PC-9 (cell line): ENCODE measurements around the gene ANTXR2. TPM values are rescaled to one million over a fixed set of nuclear protein-coding genes. Genes with fewer than 3 reads are reported as not detected.

Experiments used
- BruUV-seq: library from RNA; stranded (reverse); fragments of 400-500 nt; replicated peaks from 2 replicates; lab custom pipeline; 2021; lab: Mats Ljungman, UMichigan
- CTCF ChIA-PET: fragments of 300-600 bp; sonication (Branson Sonifier 250); formaldehyde crosslinking; loops from one replicate; lab custom pipeline; 2022; ENCODE audit warnings: antibody characterized with exemption; lab: Charles Lee
- POLR2A ChIA-PET: fragments of 300-600 bp; sonication (Branson Sonifier 250); formaldehyde crosslinking; loops from one replicate; lab custom pipeline; 2022; ENCODE audit warnings: antibody characterized with exemption; ENCODE audit not compliant: unreplicated experiment; lab: Charles Lee
- DNase-seq, 2 experiments: peaks; one replicate each; pipeline versions ENCODE4 v3.0.0 to v3.0.0-alpha.2; 2015 to 2022; ENCODE audit warnings: mixed read lengths in 1 of 2
- H2AFZ ChIP-seq: fragments of 200-600 bp; sonication (generic); 2 replicates; pipeline ENCODE4 v1.8.1; 2017; ENCODE audit warnings: antibody characterized with exemption
- H3F3A ChIP-seq: fragments of 200-600 bp; sonication (generic); 2 replicates; pipeline ENCODE4 v1.8.1; 2017; ENCODE audit warnings: antibody characterized with exemption, mild to moderate bottlenecking, low read depth; ENCODE audit not compliant: insufficient read depth
- H3K27ac ChIP-seq: fragments of 200-600 bp; sonication (generic); 2 replicates; pipeline ENCODE4 v1.6.1; 2016; ENCODE audit warnings: mixed run types
- H3K27me3 ChIP-seq: fragments of 200-600 bp; sonication (generic); 2 replicates; pipeline ENCODE4 v1.6.1; 2016; ENCODE audit warnings: low read depth, mixed run types; ENCODE audit not compliant: insufficient read depth
- H3K36me3 ChIP-seq: fragments of 200-600 bp; sonication (generic); 2 replicates; pipeline ENCODE4 v1.6.1; 2016; ENCODE audit warnings: low read depth, mixed run types
- H3K4me1 ChIP-seq: fragments of 200-600 bp; sonication (generic); replicated peaks from 2 replicates; pipeline ENCODE4 v1.6.1; 2016; ENCODE audit warnings: mixed run types; ENCODE audit not compliant: insufficient read depth
- H3K4me2 ChIP-seq: fragments of 200-600 bp; sonication (generic); 2 replicates; pipeline ENCODE4 v1.6.1; 2017; ENCODE audit warnings: mixed run types
- H3K4me3 ChIP-seq: fragments of 200-600 bp; sonication (generic); 2 replicates; pipeline ENCODE4 v1.6.1; 2016; ENCODE audit warnings: mixed run types
- H3K79me2 ChIP-seq: fragments of 200-600 bp; sonication (generic); 2 replicates; pipeline ENCODE4 v1.6.1; 2017; ENCODE audit warnings: low read depth, mixed run types
- H3K9me2 ChIP-seq: fragments of 200-600 bp; sonication (generic); 2 replicates; pipeline ENCODE4 v1.8.1; 2017; ENCODE audit warnings: mild to moderate bottlenecking; ENCODE audit not compliant: insufficient read depth
- H3K9me3 ChIP-seq: fragments of 200-600 bp; sonication (generic); 2 replicates; pipeline ENCODE4 v1.8.1; 2016; ENCODE audit warnings: low read depth; ENCODE audit not compliant: insufficient read depth
- H4K20me1 ChIP-seq: fragments of 200-600 bp; sonication (generic); 2 replicates; pipeline ENCODE4 v1.8.1; 2017; ENCODE audit not compliant: insufficient read depth
- CTCF ChIP-seq: fragments of 200-600 bp; sonication (generic); conservative IDR thresholded peaks from 2 replicates; pipeline ENCODE4 v1.6.1; 2017; ENCODE audit warnings: mixed run types, antibody characterized with exemption, mild to moderate bottlenecking, moderate library complexity
- EZH2 ChIP-seq: fragments of 200-600 bp; sonication (generic); IDR thresholded peaks from 2 replicates; pipeline ENCODE4 v1.8.0; 2017; ENCODE audit warnings: antibody characterized with exemption, low read depth
- intact Hi-C: fragments of 100-400 bp; cut with micrococcal nuclease; formaldehyde crosslinking; loops from one replicate; pipeline ENCODE4 v1.10.0; 2022; ENCODE audit not compliant: unreplicated experiment
- total RNA-seq: library from RNA; stranded (reverse); gene quantifications from 2 replicates; pipeline ENCODE4 v1.2.3, GENCODE V29; 2021

ANTXR2 gene
- total RNA-seq, 1 experiment from 2014 or later, result 2.0 TPM

DNA sequence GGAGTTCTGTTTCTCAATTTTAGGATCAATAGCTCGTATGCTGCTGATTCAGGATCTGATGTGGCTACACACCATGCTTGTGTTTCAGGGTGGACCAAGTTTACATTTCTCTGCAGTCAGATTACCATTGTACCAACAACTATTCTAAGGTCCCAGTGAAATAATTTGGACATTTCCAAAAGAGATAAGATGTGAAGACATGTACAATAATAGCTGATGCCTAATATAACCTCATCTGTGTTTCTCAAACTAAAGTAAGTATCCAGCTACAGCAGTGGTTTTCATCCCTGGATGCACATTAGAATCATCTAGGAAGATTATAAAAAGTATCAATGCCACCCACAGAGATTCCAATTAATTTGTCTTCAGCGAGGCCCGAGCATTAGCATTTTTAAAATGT lies 209.7 kb downstream of the ANTXR2 start:
- no peak overlapping the region for H2AFZ ChIP-seq
- DNase-seq, result no peak
- H3K9me3 ChIP-seq, result no peaks in the 10 kb centered on the region
- BruUV-seq, result no TSS peak
- H3K4me2 ChIP-seq, result no peak overlapping the region
- no peaks in the 10 kb centered on the region for H3K27me3 ChIP-seq
- TF ChIP-seq EZH2, result no peak
- no peaks in the 10 kb centered on the region for H3K4me1 ChIP-seq
- no peak overlapping the region for H3K4me3 ChIP-seq
- no peaks in the 10 kb centered on the region for H3F3A ChIP-seq
- no peak overlapping the region for H3K27ac ChIP-seq
- H3K9me2 ChIP-seq, result no peaks in the 10 kb centered on the region
- intact Hi-C loops, result no loop called here
- H3K36me3 ChIP-seq, result no peaks in the 10 kb centered on the region
- H4K20me1 ChIP-seq, result no peaks in the 10 kb centered on the region
- POLR2A ChIA-PET, result interaction anchor here (0.6 kb wide), 1 partner anchor 18 kb away, joined by 3 read pairs; no protein-coding TSS in a partner anchor
- no peaks in the 10 kb centered on the region for H3K79me2 ChIP-seq
- CTCF ChIA-PET, result no interaction called here

DNA sequence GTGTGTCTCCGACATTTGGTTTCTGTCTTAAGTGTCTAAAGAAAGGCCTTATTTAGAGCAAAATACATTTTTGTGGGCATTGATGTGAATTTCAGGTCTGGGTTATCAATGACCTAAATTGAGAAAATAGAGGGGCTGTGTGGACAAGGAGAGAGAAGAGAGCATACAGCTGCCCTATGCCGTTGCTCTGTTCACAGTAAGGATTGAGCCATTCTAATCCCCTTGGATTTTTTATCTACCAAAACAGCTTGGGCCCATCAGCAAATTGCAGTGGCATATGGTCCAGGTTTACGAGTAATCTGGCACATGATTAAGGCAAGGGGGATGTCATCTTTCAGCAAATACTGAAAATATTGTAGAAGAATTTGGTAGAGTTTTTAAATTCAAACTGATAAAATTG lies 210.2 kb downstream of the ANTXR2 start:
- CTCF ChIA-PET, result no interaction called here
- TF ChIP-seq EZH2 (no peak), CTCF (no peak)
- H3K79me2 ChIP-seq, result no peaks in the 10 kb centered on the region
- H3F3A ChIP-seq, result no peaks in the 10 kb centered on the region
- H2AFZ ChIP-seq, result no peak overlapping the region
- intact Hi-C loops, result no loop called here
- no peaks in the 10 kb centered on the region for H3K4me1 ChIP-seq
- POLR2A ChIA-PET, result no interaction called here
- H3K9me3 ChIP-seq, result no peaks in the 10 kb centered on the region
- H3K9me2 ChIP-seq, result no peaks in the 10 kb centered on the region
- no peak overlapping the region for H3K27ac ChIP-seq
- H3K36me3 ChIP-seq, result no peaks in the 10 kb centered on the region
- no TSS peak for BruUV-seq
- H3K27me3 ChIP-seq, result no peaks in the 10 kb centered on the region
- no peak overlapping the region for H3K4me3 ChIP-seq
- no peak for DNase-seq
- no peaks in the 10 kb centered on the region for H4K20me1 ChIP-seq
- no peak overlapping the region for H3K4me2 ChIP-seq

DNA sequence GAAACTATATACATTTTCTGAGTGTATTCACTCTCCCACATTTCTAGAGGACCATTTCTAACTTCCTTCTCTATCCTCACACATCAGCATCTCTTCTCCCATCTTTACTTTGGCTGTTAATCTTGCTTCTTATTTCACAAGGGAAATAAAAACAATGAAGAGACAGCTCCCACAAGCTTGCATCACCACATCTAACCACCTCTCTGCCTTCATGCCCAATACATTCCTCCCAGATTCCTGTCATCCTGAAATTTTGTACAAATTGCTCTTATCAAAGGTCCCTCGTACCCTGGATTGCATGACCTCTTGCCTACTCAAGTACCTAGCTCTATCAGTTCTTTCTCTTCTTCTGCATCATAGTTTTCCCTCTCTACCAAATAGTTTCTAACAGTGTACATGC lies 215.2 kb downstream of the ANTXR2 start:
- H3K27me3 ChIP-seq, result no peaks in the 10 kb centered on the region
- no peaks in the 10 kb centered on the region for H3K4me1 ChIP-seq
- H3K36me3 ChIP-seq, result no peaks in the 10 kb centered on the region
- TF ChIP-seq EZH2 (no peak), CTCF (no peak)
- H3K9me3 ChIP-seq, result no peaks in the 10 kb centered on the region
- no peaks in the 10 kb centered on the region for H4K20me1 ChIP-seq
- no peak overlapping the region for H3K4me2 ChIP-seq
- H2AFZ ChIP-seq, result no peak overlapping the region
- no peaks in the 10 kb centered on the region for H3K79me2 ChIP-seq
- no TSS peak for BruUV-seq
- H3F3A ChIP-seq, result no peaks in the 10 kb centered on the region
- intact Hi-C loops, result no loop called here
- H3K27ac ChIP-seq, result no peak overlapping the region
- no peak for DNase-seq
- ChIA-PET CTCF (no interaction called here), POLR2A (no interaction called here)
- H3K4me3 ChIP-seq, result no peak overlapping the region
- H3K9me2 ChIP-seq, result no peaks in the 10 kb centered on the region

DNA sequence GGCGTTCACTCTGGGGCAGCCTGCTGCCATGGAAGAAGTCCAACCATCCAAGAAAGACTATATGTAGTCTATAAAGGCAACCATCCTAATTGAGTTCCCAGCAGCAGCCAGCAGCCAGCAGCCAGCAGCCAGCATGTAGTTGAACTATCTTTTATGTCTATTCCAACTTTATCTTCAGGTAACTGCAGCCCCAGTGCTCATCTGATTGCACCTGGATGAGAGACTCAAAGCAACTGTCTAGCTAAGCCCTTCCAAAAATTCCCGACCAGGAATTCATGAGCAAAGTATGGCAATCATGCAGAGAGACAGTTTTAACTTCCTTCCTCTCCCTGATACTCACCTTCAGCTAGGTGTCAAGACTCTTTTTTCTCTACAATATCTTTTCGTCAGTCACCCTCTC lies 216.8 kb downstream of the ANTXR2 start:
- TF ChIP-seq EZH2 (no peak), CTCF (no peak)
- H3F3A ChIP-seq, result no peaks in the 10 kb centered on the region
- H3K9me2 ChIP-seq, result no peaks in the 10 kb centered on the region
- no peaks in the 10 kb centered on the region for H3K27me3 ChIP-seq
- no peak for DNase-seq
- H3K9me3 ChIP-seq, result no peaks in the 10 kb centered on the region
- BruUV-seq, result no TSS peak
- ChIA-PET CTCF (no interaction called here), POLR2A (no interaction called here)
- no peaks in the 10 kb centered on the region for H3K79me2 ChIP-seq
- H2AFZ ChIP-seq, result no peak overlapping the region
- no peak overlapping the region for H3K27ac ChIP-seq
- no peaks in the 10 kb centered on the region for H3K36me3 ChIP-seq
- no peaks in the 10 kb centered on the region for H4K20me1 ChIP-seq
- intact Hi-C loops, result no loop called here
- no peaks in the 10 kb centered on the region for H3K4me1 ChIP-seq
- H3K4me3 ChIP-seq, result no peak overlapping the region
- H3K4me2 ChIP-seq, result no peak overlapping the region
